Caco-2 (cell line): ENCODE results near the gene WIPF3. TPM values are rescaled to one million over a fixed set of nuclear protein-coding genes. Genes with fewer than 3 reads are reported as not detected.

Experiments
- BruUV-seq: library from RNA; stranded (reverse); fragments of 400-500 nt; replicated peaks from 2 replicates; lab custom pipeline; 2021; lab: Mats Ljungman, UMichigan
- CTCF ChIA-PET: fragments of 300-600 bp; sonication (Branson Sonifier 250); formaldehyde crosslinking; loops from one replicate; lab custom pipeline; 2022; ENCODE audit warnings: antibody characterized with exemption; lab: Charles Lee
- POLR2A ChIA-PET: fragments of 300-600 bp; sonication (Branson Sonifier 250); formaldehyde crosslinking; loops from one replicate; lab custom pipeline; 2022; ENCODE audit warnings: antibody characterized with exemption; lab: Charles Lee
- DNase-seq, 2 experiments: peaks; one replicate each; pipeline versions ENCODE4 v3.0.0 to v3.0.0-alpha.2; 2020 to 2022
- H3K27me3 ChIP-seq: replicated peaks from 2 replicates; pipeline ENCODE4 v1.6.0; 2011; ENCODE audit warnings: low read length; ENCODE audit not compliant: control insufficient read depth, insufficient read depth
- H3K36me3 ChIP-seq: 2 replicates; pipeline ENCODE4 v1.5.1; 2011; ENCODE audit warnings: low read length; ENCODE audit not compliant: control insufficient read depth, insufficient read depth
- H3K4me1 ChIP-seq: fragments of 250-450 bp; sonication (Bioruptor Pico); 2 replicates; pipeline ENCODE4 v1.5.1; 2020; ENCODE audit warnings: mild to moderate bottlenecking
- H3K4me3 ChIP-seq: 2 replicates; pipeline ENCODE4 v1.5.1; 2011; ENCODE audit warnings: low read depth, mild to moderate bottlenecking, control low read depth, low read length
- H3K9me3 ChIP-seq: fragments of 250-450 bp; sonication (Bioruptor Pico); 2 replicates; pipeline ENCODE4 v1.5.1; 2020; ENCODE audit warnings: mild to moderate bottlenecking, moderate library complexity
- H3K27ac Mint-ChIP-seq: one replicate; pipeline ENCODE4 v1.8.0; 2022; ENCODE audit warnings: mixed read lengths; ENCODE audit not compliant: unreplicated experiment
- H3K27me3 Mint-ChIP-seq: one replicate; pipeline ENCODE4 v1.8.0; 2022; ENCODE audit warnings: mixed read lengths; ENCODE audit not compliant: insufficient read depth, unreplicated experiment
- H3K36me3 Mint-ChIP-seq: one replicate; pipeline ENCODE4 v1.8.0; 2022; ENCODE audit warnings: mild to moderate bottlenecking, mixed read lengths; ENCODE audit not compliant: insufficient read depth, unreplicated experiment
- H3K4me1 Mint-ChIP-seq: one replicate; pipeline ENCODE4 v1.8.0; 2022; ENCODE audit warnings: low read depth, mixed read lengths; ENCODE audit not compliant: unreplicated experiment
- H3K4me3 Mint-ChIP-seq: one replicate; pipeline ENCODE4 v1.8.0; 2022; ENCODE audit warnings: mild to moderate bottlenecking, moderate library complexity, mixed read lengths; ENCODE audit not compliant: unreplicated experiment
- H3K9me3 Mint-ChIP-seq: one replicate; pipeline ENCODE4 v1.8.0; 2022; ENCODE audit warnings: mixed read lengths; ENCODE audit not compliant: unreplicated experiment
- CTCF ChIP-seq, 2 experiments: fragments of 200-600 bp in 1 of 2; IDR thresholded peaks; 1 replicate in 1 of 2; 2 replicates in 1 of 2; pipeline versions ENCODE4 v1.5.1 to v1.8.0; 2011 to 2022; ENCODE audit warnings: antibody characterized with exemption in 1 of 2, control low read depth in 1 of 2, inconsistent platforms in 1 of 2, low read depth in 1 of 2, low read length in 1 of 2, mild to moderate bottlenecking in 1 of 2, moderate library complexity in 1 of 2; ENCODE audit not compliant: insufficient read depth in 1 of 2, severe bottlenecking in 1 of 2, unreplicated experiment in 1 of 2
- intact Hi-C: fragments of 100-400 bp; cut with micrococcal nuclease; formaldehyde crosslinking; loops from one replicate; pipeline ENCODE4 v1.10.0; 2022; ENCODE audit not compliant: unreplicated experiment
- total RNA-seq: library from RNA; stranded (reverse); gene quantifications from 2 replicates; pipeline ENCODE4 v1.2.3, GENCODE V29; 2022

The WIPF3 gene
- total RNA-seq, 1 experiment from 2014 or later, result 1.2 TPM

GRCh38 chr7:29801929-29802328 lies 4.4 kb upstream of the WIPF3 start:
- Mint-ChIP-seq H3K9me3 (no peaks in the 10 kb centered on the region), H3K27me3 (peaks cover 9% of the 10 kb centered on the region), H3K27ac (no peak overlapping the region), H3K4me3 (no peak overlapping the region), H3K36me3 (no peaks in the 10 kb centered on the region), H3K4me1 (no peaks in the 10 kb centered on the region)
- CTCF ChIA-PET, result no interaction called here
- no TSS peak for BruUV-seq
- H3K36me3 ChIP-seq, result no peaks in the 10 kb centered on the region
- no peak for TF ChIP-seq CTCF (IDR thresholded peaks at IDR 0.05; ENCODE audit: insufficient read depth in 1 of 2, low read depth in 1 of 2, low read length in 1 of 2, severe bottlenecking in 1 of 2, unreplicated experiment in 1 of 2)
- DNase-seq, result no peak
- H3K4me3 ChIP-seq, result no peak overlapping the region
- H3K4me1 ChIP-seq, result peaks cover 5% of the 10 kb centered on the region; the same call in 1 of the 2 replicates
- no peaks in the 10 kb centered on the region for H3K9me3 ChIP-seq
- H3K27me3 ChIP-seq, result no peaks in the 10 kb centered on the region; the same call in 1 of the 2 replicates
- POLR2A ChIA-PET, result no interaction called here
- intact Hi-C loops, result no loop called here

- ChIA-PET POLR2A (no interaction called here), CTCF (no interaction called here)
- no peak overlapping the region for H3K4me3 Mint-ChIP-seq
- H3K27ac Mint-ChIP-seq, result no peak overlapping the region
- no peaks in the 10 kb centered on the region; the same call in 1 of the 2 replicates for H3K27me3 ChIP-seq
- no peaks in the 10 kb centered on the region for H3K9me3 ChIP-seq
- H3K36me3 ChIP-seq, result no peaks in the 10 kb centered on the region
- no peaks in the 10 kb centered on the region for H3K4me1 Mint-ChIP-seq
- H3K36me3 Mint-ChIP-seq, result no peaks in the 10 kb centered on the region
- DNase-seq, result no peak
- no peaks in the 10 kb centered on the region for H3K9me3 Mint-ChIP-seq
- BruUV-seq, result no TSS peak
- no peak for TF ChIP-seq CTCF (IDR thresholded peaks at IDR 0.05; ENCODE audit: insufficient read depth in 1 of 2, low read depth in 1 of 2, low read length in 1 of 2, severe bottlenecking in 1 of 2, unreplicated experiment in 1 of 2)
- H3K4me1 ChIP-seq, result peaks cover 10% of the 10 kb centered on the region; the same call in 1 of the 2 replicates
- no peak overlapping the region for H3K4me3 ChIP-seq
- intact Hi-C loops, result no loop called here
- peaks cover 20% of the 10 kb centered on the region for H3K27me3 Mint-ChIP-seq
Observed at GRCh38 chr7:29805031-29805430, 1.3 kb upstream of the WIPF3 start.

GRCh38 chr7:29805886-29806207 lies 461 bp upstream of the WIPF3 start:
- peaks cover 20% of the 10 kb centered on the region for H3K27me3 Mint-ChIP-seq
- Histone ChIP-seq H3K9me3 (no peaks in the 10 kb centered on the region), H3K4me1 (peaks cover 10% of the 10 kb centered on the region; the same call in 1 of the 2 replicates), H3K27me3 (no peaks in the 10 kb centered on the region; the same call in 1 of the 2 replicates), H3K4me3 (peak overlapping the region; percentile 50), H3K36me3 (no peaks in the 10 kb centered on the region)
- no peak overlapping the region for H3K27ac Mint-ChIP-seq
- ChIA-PET POLR2A (interaction anchor here (0.5 kb wide), 1 partner anchor 10 kb away, joined by 4 read pairs; no protein-coding TSS in a partner anchor), CTCF (interaction anchor here (0.6 to 1.0 kb wide), 2 partner anchors 61 to 115 kb away, joined by 4 to 5 read pairs; no protein-coding TSS in a partner anchor)
- TF ChIP-seq CTCF (IDR thresholded peaks at IDR 0.05; ENCODE audit: insufficient read depth in 1 of 2, low read depth in 1 of 2, low read length in 1 of 2, severe bottlenecking in 1 of 2, unreplicated experiment in 1 of 2), result no peak
- H3K4me3 Mint-ChIP-seq, result peak overlapping the region; percentile 68
- no peaks in the 10 kb centered on the region for H3K36me3 Mint-ChIP-seq
- BruUV-seq, result no TSS peak
- no peak for DNase-seq
- H3K4me1 Mint-ChIP-seq, result no peaks in the 10 kb centered on the region
- H3K9me3 Mint-ChIP-seq, result no peaks in the 10 kb centered on the region
- intact Hi-C loops, result no loop called here
